Prostate gland (tissue), 2 donors: ENCODE measurements around the gene OR10G6.

ENCODE experiments used
- CTCF ChIP-seq, 4 experiments: fragments of 200-600 bp in 2 of 4; fragments of 450-650 bp in 2 of 4; sonication (generic) in 2 of 4; IDR thresholded peaks; 1 replicate in 3 of 4; 2 replicates in 1 of 4; pipeline ENCODE4 v1.5.1; 2016 to 2019; ENCODE audit warnings: antibody characterized with exemption in 4 of 4, mild to moderate bottlenecking in 2 of 4, moderate library complexity in 2 of 4
- POLR2A ChIP-seq: fragments of 450-650 bp; IDR thresholded peaks from one replicate; pipeline ENCODE4 v1.6.1; 2016; ENCODE audit warnings: antibody characterized with exemption, mild to moderate bottlenecking

DNA sequence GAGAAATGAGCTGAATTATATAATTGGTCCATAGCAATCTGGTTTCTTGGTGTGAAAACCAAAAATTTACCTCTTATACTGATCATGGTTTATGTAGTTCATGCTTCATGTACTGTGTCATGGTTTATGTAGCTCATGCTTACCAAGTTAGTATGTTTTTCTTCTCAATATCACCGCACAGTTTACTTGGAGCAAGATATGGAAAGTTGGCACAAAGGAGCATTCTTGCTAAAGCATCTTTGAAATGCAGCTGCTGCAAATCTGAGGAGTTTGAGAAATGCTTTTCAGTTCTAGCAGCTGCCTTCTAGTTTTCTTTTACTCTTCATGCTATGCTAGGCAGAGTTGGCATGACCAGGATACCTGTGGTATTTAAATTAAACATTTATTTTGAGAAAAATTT lies 41.7 kb upstream of the OR10G6 start:
- no peak for TF ChIP-seq CTCF (IDR thresholded peaks at IDR 0.05)
- no peak for TF ChIP-seq POLR2A
